RWPE1 (cell line): ENCODE results near the gene FAM83F.

ENCODE experiments used
- CTCF ChIA-PET: fragments of 350-600 bp; sonication (Branson Sonifier 250); formaldehyde crosslinking; extraction: SDS; loops from one replicate; lab custom pipeline; 2021; lab: Yijun Ruan, JAX
- POLR2A ChIA-PET: fragments of 400-600 bp; formaldehyde crosslinking; extraction: SDS; loops from one replicate; lab custom pipeline; 2020; ENCODE audit warnings: antibody characterized with exemption; ENCODE audit not compliant: low non-redundant PET; lab: Yijun Ruan, JAX
- DNase-seq: peaks from one replicate; pipeline ENCODE4 v3.0.0; 2012; ENCODE audit warnings: low spot score
- H3K27ac ChIP-seq: fragments of 450-650 bp; 2 replicates; pipeline ENCODE4 v1.5.1; 2017
- CTCF ChIP-seq: fragments of 450-650 bp; conservative IDR thresholded peaks from 2 replicates; pipeline ENCODE4 v1.5.1; 2017; ENCODE audit warnings: low read depth, mild to moderate bottlenecking

FAM83F gene

GRCh38 chr22:39952347-39952746 lies 42.4 kb upstream of the FAM83F start:
- H3K27ac ChIP-seq: no peak overlapping the region
- DNase-seq: no peak
- TF ChIP-seq CTCF: no peak
- ChIA-PET CTCF (no interaction called here), POLR2A (no interaction called here)

GRCh38 chr22:39953101-39953500 lies 41.7 kb upstream of the FAM83F start:
- TF ChIP-seq CTCF: no peak
- H3K27ac ChIP-seq: no peak overlapping the region
- ChIA-PET CTCF (interaction anchor here (1.1 kb wide), 1 partner anchor 24 kb away, joined by 3 read pairs; no protein-coding TSS in a partner anchor), POLR2A (no interaction called here)
- no peak for DNase-seq

GRCh38 chr22:39954584-39955055 lies 40.1 kb upstream of the FAM83F start:
- no peak for DNase-seq
- CTCF ChIA-PET: no interaction called here
- POLR2A ChIA-PET: no interaction called here
- no peak for TF ChIP-seq CTCF
- no peak overlapping the region for H3K27ac ChIP-seq

GRCh38 chr22:39955675-39956074 lies 39.1 kb upstream of the FAM83F start:
- no peak for DNase-seq
- ChIA-PET CTCF (no interaction called here), POLR2A (no interaction called here)

GRCh38 chr22:39956932-39957664 lies 37.7 kb upstream of the FAM83F start:
- no peak overlapping the region for H3K27ac ChIP-seq
- TF ChIP-seq CTCF: no peak
- DNase-seq: no peak
- ChIA-PET CTCF (no interaction called here), POLR2A (no interaction called here)

More at GRCh38 chr22:39955675-39956074, 39.1 kb upstream of the FAM83F start:
- H3K27ac ChIP-seq: no peak overlapping the region
- no peak for TF ChIP-seq CTCF

GRCh38 chr22:39958009-39958711 lies 36.6 kb upstream of the FAM83F start:
- POLR2A ChIA-PET: no interaction called here

More at GRCh38 chr22:39958009-39958711, 36.6 kb upstream of the FAM83F start:
- H3K27ac ChIP-seq: no peak overlapping the region
- TF ChIP-seq CTCF: no peak
- no peak for DNase-seq
- CTCF ChIA-PET: no interaction called here
